ENCODE results near the gene TMEM131L. TPM values are rescaled to one million over a fixed set of nuclear protein-coding genes. Genes with fewer than 3 reads are reported as not detected.

TMEM131L gene
- total and polyA plus RNA-seq, 9 donors, result 3.6 to 18.4 (median 10.7) TPM

- intact Hi-C loops (cut with DNase I), result no loop called here
- TF ChIP-seq POLR2A (IDR thresholded peaks at IDR 0.05) (no peak), EP300 (IDR thresholded peaks at IDR 0.05) (no peak), CTCF (IDR thresholded peaks at IDR 0.05) (no peak)
- H3K4me1 ChIP-seq (ENCODE audit: insufficient read depth), result peaks cover 13% of the 10 kb centered on the region
- no peaks in the 10 kb centered on the region for H3K9me3 ChIP-seq
- H3K27me3 ChIP-seq, result no peaks in the 10 kb centered on the region
- no peaks in the 10 kb centered on the region for H3K36me3 ChIP-seq
- DNase-seq, result no peak
- WGBS, 3 donors, result 56 to 67% (median 66%) methylated on average over 10 of the region's 10 CpGs
- H3K4me3 ChIP-seq, result no peak overlapping the region
- peak overlapping the region in 1 of 2 donors; percentile 25 for H3K27ac ChIP-seq
Observed at GRCh38 chr4:153518637-153519389, 52.7 kb downstream of the TMEM131L start.

GRCh38 chr4:153519687-153520086 is 53.5 kb downstream of the TMEM131L start:
- 31 to 66% (median 53%) methylated on average over 1 of the region's 1 CpG for WGBS, 3 donors
- Histone ChIP-seq H3K4me3 (no peak overlapping the region), H3K36me3 (no peaks in the 10 kb centered on the region), H3K4me1 (ENCODE audit: insufficient read depth) (peaks cover 18% of the 10 kb centered on the region), H3K27me3 (no peaks in the 10 kb centered on the region), H3K9me3 (no peaks in the 10 kb centered on the region), H3K27ac (no peak overlapping the region)
- intact Hi-C loops (cut with DNase I), result no loop called here
- DNase-seq, result no peak
- TF ChIP-seq POLR2A (IDR thresholded peaks at IDR 0.05) (no peak), EP300 (IDR thresholded peaks at IDR 0.05) (no peak), CTCF (IDR thresholded peaks at IDR 0.05) (no peak)

GRCh38 chr4:153520227-153520626 is 54.1 kb downstream of the TMEM131L start:
- H3K9me3 ChIP-seq, result no peaks in the 10 kb centered on the region
- no peaks in the 10 kb centered on the region for H3K36me3 ChIP-seq
- H3K27ac ChIP-seq, result no peak overlapping the region
- no peak for DNase-seq
- intact Hi-C loops (cut with DNase I), result no loop called here
- peaks cover 17% of the 10 kb centered on the region for H3K4me1 ChIP-seq (ENCODE audit: insufficient read depth)
- H3K27me3 ChIP-seq, result no peaks in the 10 kb centered on the region
- H3K4me3 ChIP-seq, result no peak overlapping the region
- TF ChIP-seq POLR2A (IDR thresholded peaks at IDR 0.05) (no peak), EP300 (IDR thresholded peaks at IDR 0.05) (no peak), CTCF (IDR thresholded peaks at IDR 0.05) (no peak)
- WGBS, 3 donors, result 91 to 95% (median 95%) methylated on average over 4 of the region's 4 CpGs

- Histone ChIP-seq H3K27me3 (no peaks in the 10 kb centered on the region), H3K4me1 (ENCODE audit: insufficient read depth) (peaks cover 17% of the 10 kb centered on the region), H3K4me3 (no peak overlapping the region), H3K27ac (no peak overlapping the region), H3K9me3 (no peaks in the 10 kb centered on the region), H3K36me3 (no peaks in the 10 kb centered on the region)
- no peak for TF ChIP-seq CTCF (IDR thresholded peaks at IDR 0.05)
- no peak for TF ChIP-seq EP300 (IDR thresholded peaks at IDR 0.05)
- no peak for TF ChIP-seq POLR2A (IDR thresholded peaks at IDR 0.05)
- DNase-seq, result no peak
- intact Hi-C loops (cut with DNase I), result no loop called here
- 80 to 88% (median 87%) methylated on average over 8 of the region's 8 CpGs for WGBS, 3 donors
Observed at GRCh38 chr4:153520801-153521329, 54.7 kb downstream of the TMEM131L start.
